ENCODE data around the gene GPATCH2L. TPM values are rescaled to one million over a fixed set of nuclear protein-coding genes. Genes with fewer than 3 reads are reported as not detected.

Gene GPATCH2L
- polyA plus RNA-seq, 1 experiment, result 29.5 TPM

- no peaks in the 10 kb centered on the region for H3K27me3 ChIP-seq (ENCODE audit: control insufficient read depth, insufficient read depth, low read length)
- POLR2A ChIA-PET, result interaction anchor here (0.5 to 1.0 kb wide), 2 partner anchors 19 to 26 kb away, joined by 3 to 7 read pairs; no protein-coding TSS in a partner anchor
- peak overlapping the region; percentile 77 for H3K27ac ChIP-seq (ENCODE audit: low read depth, low read length)
- H3K4me3 ChIP-seq (ENCODE audit: low read depth, low read length), result no peak overlapping the region
- TF ChIP-seq CTCF (IDR thresholded peaks at IDR 0.05; ENCODE audit: low read depth, low read length), result no peak
- no peaks in the 10 kb centered on the region for H3K9me3 ChIP-seq (ENCODE audit: control insufficient read depth, insufficient read depth, low read length)
- peak; percentile 69 for DNase-seq (ENCODE audit: low read depth, low spot score)
- CTCF ChIA-PET, result interaction anchor here (1.0 to 1.5 kb wide), 3 partner anchors 46 to 492 kb away, joined by 3 to 4 read pairs (median 3); no protein-coding TSS in a partner anchor
Observed at GRCh38 chr14:76201162-76201561, 49.4 kb downstream of the GPATCH2L start.

- ChIA-PET CTCF (interaction anchor here (0.6 kb wide), 1 partner anchor 184 kb away, joined by 3 read pairs; no protein-coding TSS in a partner anchor), POLR2A (interaction anchor here (0.8 kb wide), 1 partner anchor 51 kb away, joined by 3 read pairs; the partner anchor contains the start of gene GPATCH2L)
- H3K27ac ChIP-seq (ENCODE audit: low read depth, low read length), result peak overlapping the region; percentile 88
Observed at GRCh38 chr14:76203086-76204001, 51.6 kb downstream of the GPATCH2L start.

GRCh38 chr14:76204461-76205230 lies 52.9 kb downstream of the GPATCH2L start:
- ChIA-PET CTCF (no interaction called here), POLR2A (no interaction called here)
- DNase-seq (ENCODE audit: low read depth, low spot score), result no peak
- TF ChIP-seq CTCF (IDR thresholded peaks at IDR 0.05; ENCODE audit: low read depth, low read length), result no peak
- H3K4me3 ChIP-seq (ENCODE audit: low read depth, low read length), result no peak overlapping the region
- H3K9me3 ChIP-seq (ENCODE audit: control insufficient read depth, insufficient read depth, low read length), result no peaks in the 10 kb centered on the region
- H3K27me3 ChIP-seq (ENCODE audit: control insufficient read depth, insufficient read depth, low read length), result no peaks in the 10 kb centered on the region
- H3K27ac ChIP-seq (ENCODE audit: low read depth, low read length), result no peak overlapping the region

More at GRCh38 chr14:76203086-76204001, 51.6 kb downstream of the GPATCH2L start:
- DNase-seq (ENCODE audit: low read depth, low spot score), result peak; percentile 96
- Histone ChIP-seq H3K9me3 (ENCODE audit: control insufficient read depth, insufficient read depth, low read length) (no peaks in the 10 kb centered on the region), H3K27me3 (ENCODE audit: control insufficient read depth, insufficient read depth, low read length) (no peaks in the 10 kb centered on the region), H3K4me3 (ENCODE audit: low read depth, low read length) (no peak overlapping the region)
- no peak for TF ChIP-seq CTCF (IDR thresholded peaks at IDR 0.05; ENCODE audit: low read depth, low read length)

- no peaks in the 10 kb centered on the region for H3K27me3 ChIP-seq (ENCODE audit: control insufficient read depth, insufficient read depth, low read length)
- no peak overlapping the region for H3K4me3 ChIP-seq (ENCODE audit: low read depth, low read length)
- no peak for TF ChIP-seq CTCF (IDR thresholded peaks at IDR 0.05; ENCODE audit: low read depth, low read length)
- no peak overlapping the region for H3K27ac ChIP-seq (ENCODE audit: low read depth, low read length)
- no peak for DNase-seq (ENCODE audit: low read depth, low spot score)
- CTCF ChIA-PET, result no interaction called here
- POLR2A ChIA-PET, result no interaction called here
- no peaks in the 10 kb centered on the region for H3K9me3 ChIP-seq (ENCODE audit: control insufficient read depth, insufficient read depth, low read length)
Observed at GRCh38 chr14:76205708-76206107, 54.0 kb downstream of the GPATCH2L start.
